Neutrophil (primary cell): ENCODE results near the gene SLC26A2.

Source experiments
- H3K27ac ChIP-seq: fragments of 200-600 bp; sonication (generic); 2 replicates; pipeline ENCODE4 v1.5.1; 2016; ENCODE audit warnings: mild to moderate bottlenecking, moderate library complexity
- H3K27me3 ChIP-seq: fragments of 200-600 bp; sonication (generic); 2 replicates; pipeline ENCODE4 v1.6.0; 2016; ENCODE audit warnings: mild to moderate bottlenecking
- H3K36me3 ChIP-seq: fragments of 200-600 bp; sonication (generic); 2 replicates; pipeline ENCODE4 v1.5.1; 2017
- H3K4me1 ChIP-seq, 2 experiments: fragments of 200-600 bp in 1 of 2; sonication (generic) in 1 of 2; 1 replicate in 1 of 2; 2 replicates in 1 of 2; pipeline versions ENCODE4 v1.5.1 to v1.6.1; 2013 to 2016; ENCODE audit warnings: low read depth in 1 of 2, low read length in 1 of 2, mild to moderate bottlenecking in 1 of 2, moderate library complexity in 1 of 2; ENCODE audit not compliant: control insufficient read depth in 1 of 2, insufficient read depth in 1 of 2
- H3K4me3 ChIP-seq, 2 experiments: fragments of 200-600 bp in 1 of 2; sonication (generic) in 1 of 2; 1 replicate in 1 of 2; 2 replicates in 1 of 2; pipeline ENCODE4 v1.5.1; 2013 to 2016; ENCODE audit warnings: low read depth in 1 of 2, low read length in 1 of 2, mild to moderate bottlenecking in 1 of 2, moderate library complexity in 1 of 2
- H3K9me3 ChIP-seq: fragments of 200-600 bp; sonication (generic); 2 replicates; pipeline ENCODE4 v1.5.1; 2016
- TF ChIP-seq, protein P1 (sequence below): fragments of 200-600 bp; sonication (generic); IDR thresholded peaks from 2 replicates; pipeline ENCODE4 v1.5.1; 2016; ENCODE audit warnings: antibody characterized with exemption

The SLC26A2 gene

DNA sequence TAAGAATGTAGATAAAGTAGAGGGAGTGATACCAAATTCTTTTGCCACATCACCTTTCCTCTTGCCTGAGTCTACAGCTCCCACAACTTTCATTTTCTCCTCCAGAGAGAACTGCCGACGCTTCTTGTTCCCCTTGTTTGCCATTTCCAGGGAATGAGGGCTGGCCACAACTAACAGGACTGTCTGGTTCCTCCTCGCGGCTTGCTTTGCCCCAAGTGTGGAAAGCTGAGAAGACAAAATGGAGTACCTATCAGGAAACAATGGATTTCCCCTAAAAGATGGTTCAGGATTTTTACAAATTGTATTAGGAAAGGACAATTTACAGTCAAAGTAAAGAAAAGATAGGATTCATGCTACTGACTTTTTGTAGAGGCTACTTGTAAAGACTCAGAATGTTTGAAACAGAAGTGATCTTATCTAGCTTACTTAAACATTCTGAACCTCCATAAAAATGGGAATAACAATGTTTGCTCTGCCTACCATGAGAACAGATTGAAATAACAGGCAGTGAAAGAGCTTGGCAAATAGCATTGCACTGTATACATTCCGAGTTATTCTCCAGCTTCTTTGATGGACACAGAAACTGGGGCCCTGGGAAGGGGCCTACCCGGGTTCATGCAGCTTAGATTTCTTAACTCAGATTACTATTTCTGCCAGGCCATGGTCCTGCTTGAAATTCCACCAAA lies 35.8 kb downstream of the SLC26A2 start:
- TF ChIP-seq, protein P1, sequence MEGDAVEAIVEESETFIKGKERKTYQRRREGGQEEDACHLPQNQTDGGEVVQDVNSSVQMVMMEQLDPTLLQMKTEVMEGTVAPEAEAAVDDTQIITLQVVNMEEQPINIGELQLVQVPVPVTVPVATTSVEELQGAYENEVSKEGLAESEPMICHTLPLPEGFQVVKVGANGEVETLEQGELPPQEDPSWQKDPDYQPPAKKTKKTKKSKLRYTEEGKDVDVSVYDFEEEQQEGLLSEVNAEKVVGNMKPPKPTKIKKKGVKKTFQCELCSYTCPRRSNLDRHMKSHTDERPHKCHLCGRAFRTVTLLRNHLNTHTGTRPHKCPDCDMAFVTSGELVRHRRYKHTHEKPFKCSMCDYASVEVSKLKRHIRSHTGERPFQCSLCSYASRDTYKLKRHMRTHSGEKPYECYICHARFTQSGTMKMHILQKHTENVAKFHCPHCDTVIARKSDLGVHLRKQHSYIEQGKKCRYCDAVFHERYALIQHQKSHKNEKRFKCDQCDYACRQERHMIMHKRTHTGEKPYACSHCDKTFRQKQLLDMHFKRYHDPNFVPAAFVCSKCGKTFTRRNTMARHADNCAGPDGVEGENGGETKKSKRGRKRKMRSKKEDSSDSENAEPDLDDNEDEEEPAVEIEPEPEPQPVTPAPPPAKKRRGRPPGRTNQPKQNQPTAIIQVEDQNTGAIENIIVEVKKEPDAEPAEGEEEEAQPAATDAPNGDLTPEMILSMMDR, result no peak
- Histone ChIP-seq H3K9me3 (no peaks in the 10 kb centered on the region), H3K4me3 (no peak overlapping the region), H3K27me3 (no peaks in the 10 kb centered on the region), H3K27ac (no peak overlapping the region), H3K4me1 (peaks cover 6 to 9% of the 10 kb centered on the region in 2 experiments), H3K36me3 (peaks cover 5% of the 10 kb centered on the region)

DNA sequence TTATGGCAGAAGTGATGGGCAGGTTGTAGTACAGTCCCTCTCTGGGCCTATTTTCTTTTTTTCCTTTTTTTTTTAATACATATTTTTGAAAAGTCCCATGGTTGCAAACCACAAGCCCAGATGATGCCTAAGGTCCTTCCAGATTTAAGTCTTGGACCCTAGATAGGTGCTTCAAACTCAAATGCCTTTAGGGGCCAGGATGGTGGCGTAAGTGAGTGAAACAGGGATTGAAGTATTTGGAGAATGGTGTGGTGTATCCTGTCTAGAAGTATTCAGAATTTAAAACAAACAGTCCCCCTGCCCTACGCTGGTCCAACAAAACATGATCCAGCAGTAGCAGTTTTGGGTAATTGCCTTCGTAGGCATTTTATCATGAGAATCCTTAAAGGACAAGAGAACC lies 37.7 kb downstream of the SLC26A2 start:
- H3K4me3 ChIP-seq, result no peak overlapping the region
- H3K36me3 ChIP-seq, result peaks cover 5% of the 10 kb centered on the region
- TF ChIP-seq, protein P1, result no peak
- no peak overlapping the region for H3K27ac ChIP-seq
- H3K9me3 ChIP-seq, result no peaks in the 10 kb centered on the region
- no peaks in the 10 kb centered on the region for H3K27me3 ChIP-seq
- H3K4me1 ChIP-seq, result peaks cover 15% of the 10 kb centered on the region in 2 experiments

DNA sequence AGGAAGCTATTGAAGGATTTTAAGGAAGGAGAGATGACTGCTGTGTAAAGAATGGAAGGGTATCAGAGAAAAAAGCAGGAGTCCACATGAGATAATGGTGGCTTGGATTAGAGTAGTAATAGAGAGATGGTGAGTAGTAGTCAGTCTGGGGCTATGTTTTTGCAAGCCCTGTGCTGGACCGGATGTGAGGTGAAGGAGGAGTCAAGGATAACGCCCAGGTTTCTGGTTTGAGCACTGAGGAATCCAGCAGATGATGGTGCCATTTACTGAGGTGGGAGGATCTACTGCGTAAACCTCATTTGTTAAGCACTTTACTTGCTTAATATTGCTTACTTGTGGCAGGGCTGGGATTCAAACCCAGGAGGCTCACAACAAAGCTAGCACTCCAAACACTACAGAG lies 38.8 kb downstream of the SLC26A2 start:
- Histone ChIP-seq H3K4me3 (no peak overlapping the region), H3K9me3 (no peaks in the 10 kb centered on the region), H3K36me3 (peaks cover 5% of the 10 kb centered on the region), H3K27me3 (no peaks in the 10 kb centered on the region), H3K27ac (peak overlapping the region; percentile 62), H3K4me1 (peaks cover 15% of the 10 kb centered on the region in 2 experiments)
- TF ChIP-seq, protein P1, result no peak

DNA sequence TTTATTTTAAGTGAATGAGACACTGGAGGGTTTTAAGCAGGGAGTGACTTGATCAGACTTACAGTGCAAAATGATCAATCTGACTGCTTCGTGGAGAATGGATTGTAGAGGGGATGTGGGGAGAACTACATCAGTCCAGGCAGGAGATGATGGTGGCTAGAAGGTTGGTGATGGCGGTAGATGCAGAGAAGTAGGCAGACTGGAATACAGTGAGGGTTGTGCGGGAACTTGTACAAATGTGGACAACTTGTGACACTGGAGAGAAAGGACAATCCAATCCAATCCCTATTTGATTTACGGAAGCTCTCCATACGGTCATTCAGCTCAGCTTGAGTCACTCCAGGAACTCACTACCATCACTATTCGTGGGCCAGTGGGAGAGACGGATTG lies 39.3 kb downstream of the SLC26A2 start:
- H3K36me3 ChIP-seq, result peaks cover 5% of the 10 kb centered on the region
- H3K9me3 ChIP-seq, result no peaks in the 10 kb centered on the region
- no peaks in the 10 kb centered on the region for H3K27me3 ChIP-seq
- TF ChIP-seq, protein P1, result no peak
- H3K4me1 ChIP-seq, result peaks cover 15% of the 10 kb centered on the region in 2 experiments
- peak overlapping the region; percentile 76 to 81 for H3K4me3 ChIP-seq
- peak overlapping the region; percentile 62 for H3K27ac ChIP-seq

DNA sequence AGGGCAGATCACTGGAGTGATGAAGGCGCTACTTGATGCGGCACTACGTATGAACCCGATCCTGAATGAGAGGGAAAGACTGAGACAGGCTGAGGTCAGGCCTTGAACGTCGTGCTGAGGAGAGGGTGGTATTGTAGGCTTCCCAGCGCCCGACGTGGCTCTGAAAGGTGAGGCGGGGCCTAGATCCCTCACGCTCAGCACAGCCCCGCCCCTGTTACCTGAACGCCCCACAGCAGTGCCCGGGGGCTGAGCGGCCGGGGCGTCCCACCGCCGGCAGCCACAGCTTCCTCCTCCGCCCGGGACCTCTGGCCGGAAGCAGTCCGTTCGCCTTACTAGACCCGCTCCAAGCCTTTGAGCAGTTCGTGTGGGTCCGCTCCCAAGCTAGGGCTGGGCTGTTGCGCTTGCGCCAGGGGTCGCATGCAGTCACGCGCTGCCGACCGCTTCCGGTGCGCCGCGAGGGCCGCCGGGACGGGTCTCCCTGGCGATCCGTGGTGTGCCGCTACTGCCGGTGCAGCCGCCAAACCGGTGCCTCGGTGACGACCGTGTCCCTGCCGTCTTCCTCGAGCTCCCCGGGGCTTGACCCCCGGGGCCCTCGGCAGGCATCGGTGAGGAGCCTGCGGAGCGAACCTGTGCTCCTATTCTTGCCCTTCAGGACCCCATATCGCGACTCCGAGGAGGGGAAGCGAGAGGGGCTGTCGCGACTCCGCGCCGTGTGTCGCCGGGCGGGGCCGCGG lies 39.9 kb downstream of the SLC26A2 start, which contains the start of the genes HMGXB3 and TIGD6:
Gene HMGXB3 (plus strand): TSS at position 484 of the 734 bp plus-strand sequence. CDS start 4,114 bp downstream, outside the sequence.
Gene TIGD6 (minus strand): TSS at position 399 of the 734 bp plus-strand sequence. CDS start 4,306 bp downstream, outside the sequence.
- Histone ChIP-seq H3K36me3 (peaks cover under 1% of the 10 kb centered on the region), H3K27ac (peak within 1 kb of the TSS; percentile 62), H3K4me1 (peaks cover 15% of the 10 kb centered on the region in 2 experiments), H3K4me3 (peak within 1 kb of the TSS; percentile 76 to 81), H3K9me3 (no peaks in the 10 kb centered on the region), H3K27me3 (no peaks in the 10 kb centered on the region)
- TF ChIP-seq, protein P1, result no peak
